Neuron (in vitro differentiated cells): ENCODE results near the gene ECE1.

Experiments
- H2AFZ ChIP-seq: one replicate; pipeline ENCODE4 v1.6.1; 2013; ENCODE audit warnings: low read depth, mild to moderate bottlenecking, inconsistent platforms, low read length, moderate library complexity
- H3K27me3 ChIP-seq: one replicate; pipeline ENCODE4 v1.6.1; 2013; ENCODE audit warnings: low read length; ENCODE audit not compliant: insufficient read depth
- H3K36me3 ChIP-seq: one replicate; pipeline ENCODE4 v1.6.1; 2013; ENCODE audit warnings: low read length; ENCODE audit not compliant: insufficient read depth
- H3K4me1 ChIP-seq: one replicate; pipeline ENCODE4 v1.6.1; 2013; ENCODE audit warnings: low read length; ENCODE audit not compliant: insufficient read depth
- H3K4me3 ChIP-seq: 2 replicates; pipeline ENCODE4 v1.5.1; 2013; ENCODE audit warnings: mild to moderate bottlenecking, low read length, moderate library complexity
- H3K9me3 ChIP-seq: one replicate; pipeline ENCODE4 v1.6.1; 2013; ENCODE audit warnings: low read length

The ECE1 gene

DNA sequence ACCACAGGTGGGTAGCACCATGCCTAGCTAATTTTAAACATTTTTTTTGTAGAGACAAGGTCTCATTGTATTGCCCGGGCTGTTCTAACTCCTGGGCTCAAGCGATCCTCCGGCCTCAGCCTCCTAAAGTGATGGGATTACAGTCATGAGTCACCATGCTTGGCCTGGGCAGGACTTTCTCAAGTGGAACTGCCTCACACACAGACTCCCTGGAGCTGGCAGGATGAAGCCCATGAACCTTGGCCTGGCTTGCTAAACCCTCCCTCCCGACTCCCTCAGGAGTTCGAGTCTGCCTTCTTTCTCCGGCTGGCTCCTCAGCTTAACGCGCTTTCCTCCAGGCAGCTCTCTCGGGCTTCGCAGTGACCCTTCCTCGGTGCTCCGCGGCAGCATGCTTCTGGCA lies 7.7 kb upstream of the ECE1 start:
- H3K27me3 ChIP-seq: no peaks in the 10 kb centered on the region
- H3K4me1 ChIP-seq: peaks cover 6% of the 10 kb centered on the region
- H2AFZ ChIP-seq: no peak overlapping the region
- H3K36me3 ChIP-seq: no peaks in the 10 kb centered on the region
- H3K9me3 ChIP-seq: no peaks in the 10 kb centered on the region
- H3K4me3 ChIP-seq: no peak overlapping the region

DNA sequence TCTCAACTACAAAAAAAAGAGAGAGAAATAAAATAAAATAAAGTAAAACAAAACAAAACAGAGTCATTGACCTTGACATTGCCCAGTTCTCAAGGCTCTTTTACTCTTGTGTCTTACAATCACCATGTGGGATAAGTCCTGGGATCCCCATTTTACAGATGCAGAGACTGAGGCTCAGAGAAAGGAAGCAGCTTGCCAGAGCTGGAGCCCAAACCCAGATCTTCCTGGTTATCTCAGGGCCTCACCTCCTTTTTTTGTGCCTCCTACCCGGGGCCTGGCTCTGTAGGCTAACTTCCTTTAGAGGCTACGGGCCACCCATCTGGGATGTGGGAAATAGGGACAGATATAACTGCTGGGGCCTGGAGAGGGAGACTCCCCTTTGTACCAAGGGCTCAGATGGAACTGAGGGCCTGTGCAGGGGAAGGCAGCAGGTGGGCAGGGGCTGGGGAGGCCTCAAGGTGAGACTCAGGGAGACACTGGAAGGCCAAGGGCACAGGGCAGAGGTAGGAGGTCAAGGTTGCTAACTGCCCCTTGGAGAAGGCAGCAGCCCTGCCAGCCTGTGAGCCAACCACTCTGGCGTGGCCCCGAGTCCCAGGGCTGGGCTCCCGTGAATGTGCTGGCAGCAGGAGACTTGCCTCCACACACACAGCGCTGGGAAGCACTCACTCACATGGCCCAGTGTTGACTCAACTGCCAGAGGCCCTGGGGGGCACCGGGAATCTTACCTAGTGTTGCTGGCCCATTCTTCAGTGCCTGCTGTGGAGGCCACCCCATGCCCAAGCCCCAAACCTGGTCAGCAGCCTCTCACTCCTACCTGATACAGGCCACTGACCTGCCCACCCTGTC lies 6.5 kb upstream of the ECE1 start:
- no peak overlapping the region for H2AFZ ChIP-seq
- no peaks in the 10 kb centered on the region for H3K36me3 ChIP-seq
- H3K4me1 ChIP-seq: peaks cover 6% of the 10 kb centered on the region
- H3K27me3 ChIP-seq: no peaks in the 10 kb centered on the region
- H3K4me3 ChIP-seq: no peak overlapping the region
- no peaks in the 10 kb centered on the region for H3K9me3 ChIP-seq

DNA sequence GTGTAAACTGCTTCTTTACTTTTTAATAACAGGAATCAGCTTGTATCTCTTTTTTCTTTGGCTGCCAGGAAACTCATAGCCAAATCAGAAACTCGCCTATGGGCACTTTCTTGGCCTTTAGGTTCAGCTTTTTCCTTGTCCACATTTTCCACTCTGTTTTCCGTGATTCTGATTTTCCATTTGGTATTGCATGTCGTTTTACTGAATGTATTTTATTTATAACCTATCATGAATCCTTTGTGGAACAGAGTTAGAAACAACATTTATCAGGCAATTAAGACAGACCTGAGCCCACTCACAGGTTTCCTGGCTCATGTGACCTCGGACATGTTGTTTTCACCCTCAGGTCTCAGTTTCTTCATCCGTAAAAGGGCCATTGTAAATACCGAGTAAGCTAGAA lies 5.3 kb upstream of the ECE1 start:
- Histone ChIP-seq H3K27me3 (no peaks in the 10 kb centered on the region), H3K4me3 (no peak overlapping the region), H3K9me3 (no peaks in the 10 kb centered on the region), H2AFZ (no peak overlapping the region), H3K36me3 (no peaks in the 10 kb centered on the region), H3K4me1 (peaks cover 10% of the 10 kb centered on the region)

DNA sequence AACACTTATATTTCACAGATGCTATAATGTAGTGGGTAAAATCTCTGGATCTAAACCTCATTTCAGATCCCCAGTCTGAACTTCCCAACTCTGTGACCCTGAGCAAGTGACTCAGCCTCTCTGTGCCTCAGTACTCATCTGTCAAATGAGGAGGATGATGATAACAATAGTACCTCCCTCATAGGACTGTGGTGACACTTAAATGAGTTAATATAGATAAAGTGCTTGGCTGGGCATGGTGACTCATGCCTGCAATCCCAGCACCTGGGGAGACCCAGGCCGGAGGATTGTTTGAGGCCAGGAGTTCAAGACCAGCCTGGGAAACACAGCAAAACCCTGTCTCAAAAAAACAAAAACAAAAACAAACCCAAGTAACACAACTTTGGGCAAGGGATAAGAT lies 4.7 kb upstream of the ECE1 start:
- no peak overlapping the region for H3K4me3 ChIP-seq
- H3K36me3 ChIP-seq: no peaks in the 10 kb centered on the region
- H3K27me3 ChIP-seq: no peaks in the 10 kb centered on the region

DNA sequence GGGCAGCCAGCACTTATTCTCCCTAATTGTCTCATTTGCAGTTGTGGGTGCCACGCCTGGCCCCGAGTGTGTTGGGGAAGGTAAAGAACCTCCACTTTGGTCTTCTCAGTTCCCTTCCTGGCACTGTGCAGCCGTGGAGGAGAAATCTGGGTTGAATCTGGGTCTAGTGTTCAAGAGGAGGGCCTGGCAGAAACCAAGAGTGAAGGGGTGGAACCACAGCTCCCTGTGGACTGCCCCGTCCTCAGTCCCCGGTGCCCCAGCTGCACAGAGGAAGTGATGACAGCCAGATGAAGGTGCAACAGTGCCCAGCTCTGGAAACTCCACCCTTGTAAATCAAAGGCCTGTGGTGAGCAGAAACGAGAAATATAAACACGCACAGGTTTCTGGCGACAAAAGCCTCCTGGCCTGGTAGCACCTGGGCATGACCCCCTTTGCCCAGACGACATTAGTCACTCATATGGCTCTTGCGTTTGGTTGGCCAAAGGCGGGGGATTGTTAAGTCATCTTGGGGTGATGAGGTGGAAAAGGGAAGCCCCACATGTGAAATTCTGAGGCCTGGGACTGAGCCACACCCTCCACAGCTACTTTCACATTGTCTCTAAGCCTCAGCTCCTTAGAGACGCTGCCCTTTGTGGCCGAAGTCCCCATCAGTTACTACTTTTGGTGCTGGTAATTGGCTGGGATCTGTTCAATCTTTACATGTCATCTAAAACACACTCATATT lies 4.2 kb upstream of the ECE1 start:
- no peaks in the 10 kb centered on the region for H3K27me3 ChIP-seq
- H3K9me3 ChIP-seq: no peaks in the 10 kb centered on the region
- no peaks in the 10 kb centered on the region for H3K36me3 ChIP-seq
- H2AFZ ChIP-seq: no peak overlapping the region
- no peak overlapping the region for H3K4me3 ChIP-seq
- peaks cover 12% of the 10 kb centered on the region for H3K4me1 ChIP-seq

More for the DNA sequence above, 4.7 kb upstream of the ECE1 start:
- H3K9me3 ChIP-seq: no peaks in the 10 kb centered on the region
- H3K4me1 ChIP-seq: peaks cover 12% of the 10 kb centered on the region
- no peak overlapping the region for H2AFZ ChIP-seq

DNA sequence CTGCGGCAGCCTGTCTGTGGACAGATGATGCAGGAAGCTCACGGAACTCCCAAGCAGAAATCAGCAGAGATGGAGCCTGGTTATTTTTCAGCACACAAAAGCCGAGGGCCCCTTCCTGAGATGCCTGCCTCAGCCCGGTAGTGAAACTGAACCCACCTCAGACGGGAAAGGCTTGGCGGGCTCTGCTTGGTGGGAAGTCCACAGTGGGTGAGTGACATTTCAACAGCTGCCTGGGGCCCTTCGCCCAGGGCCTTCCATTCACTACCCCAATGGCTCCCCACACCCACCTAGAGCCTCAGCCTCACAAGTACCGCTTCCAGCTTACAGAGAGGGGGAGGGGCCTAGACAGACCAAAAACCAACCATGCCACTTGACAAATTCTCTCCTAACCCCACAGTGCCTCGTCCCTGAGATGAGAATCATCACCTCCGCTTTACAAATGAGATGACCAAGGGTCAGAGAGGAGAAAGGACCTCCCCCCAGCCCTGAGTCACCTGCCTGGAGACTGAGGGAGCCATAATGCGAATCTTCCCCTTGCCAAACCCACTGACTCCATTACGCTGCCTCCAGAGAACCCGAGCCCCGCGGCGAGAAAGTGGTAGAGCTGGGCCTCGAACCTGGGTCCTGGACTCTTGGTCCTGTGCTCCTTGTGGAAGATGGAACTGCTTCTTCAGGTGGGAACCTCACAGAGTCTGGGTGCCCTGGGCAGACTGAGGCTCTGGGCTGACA lies 3.4 kb upstream of the ECE1 start:
- Histone ChIP-seq H3K4me3 (no peak overlapping the region), H3K9me3 (no peaks in the 10 kb centered on the region), H2AFZ (no peak overlapping the region), H3K27me3 (no peaks in the 10 kb centered on the region), H3K4me1 (peaks cover 12% of the 10 kb centered on the region), H3K36me3 (no peaks in the 10 kb centered on the region)

DNA sequence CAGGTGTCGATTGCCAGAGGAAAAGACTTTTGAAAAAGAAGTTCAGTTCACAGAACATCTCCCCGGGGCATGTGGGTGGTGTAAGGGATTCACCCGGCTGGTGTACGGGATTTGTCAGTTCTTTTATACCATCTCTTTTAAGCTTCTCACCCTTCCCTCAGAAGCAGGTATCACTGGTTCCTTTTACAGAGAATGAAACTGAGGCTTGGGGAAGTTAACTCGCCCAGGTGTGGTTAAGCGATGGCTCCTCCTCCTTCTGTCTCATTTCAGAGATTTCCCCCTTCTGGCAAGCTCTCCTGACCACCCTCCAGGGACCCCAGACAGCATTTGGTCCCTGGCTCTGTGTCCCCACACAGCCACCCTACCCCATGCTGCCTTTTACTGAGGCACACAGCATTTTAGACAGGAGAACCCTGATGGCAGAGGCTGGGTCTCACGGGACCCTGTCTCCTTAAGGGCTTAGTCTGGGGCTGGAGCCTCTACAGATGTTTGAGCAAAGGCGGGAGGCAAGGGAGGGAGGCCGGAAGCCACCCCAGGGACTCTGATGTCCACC lies 2.8 kb upstream of the ECE1 start:
- Histone ChIP-seq H3K27me3 (no peaks in the 10 kb centered on the region), H3K4me3 (no peak overlapping the region), H3K36me3 (no peaks in the 10 kb centered on the region), H3K4me1 (peaks cover 18% of the 10 kb centered on the region), H3K9me3 (no peaks in the 10 kb centered on the region), H2AFZ (no peak overlapping the region)

DNA sequence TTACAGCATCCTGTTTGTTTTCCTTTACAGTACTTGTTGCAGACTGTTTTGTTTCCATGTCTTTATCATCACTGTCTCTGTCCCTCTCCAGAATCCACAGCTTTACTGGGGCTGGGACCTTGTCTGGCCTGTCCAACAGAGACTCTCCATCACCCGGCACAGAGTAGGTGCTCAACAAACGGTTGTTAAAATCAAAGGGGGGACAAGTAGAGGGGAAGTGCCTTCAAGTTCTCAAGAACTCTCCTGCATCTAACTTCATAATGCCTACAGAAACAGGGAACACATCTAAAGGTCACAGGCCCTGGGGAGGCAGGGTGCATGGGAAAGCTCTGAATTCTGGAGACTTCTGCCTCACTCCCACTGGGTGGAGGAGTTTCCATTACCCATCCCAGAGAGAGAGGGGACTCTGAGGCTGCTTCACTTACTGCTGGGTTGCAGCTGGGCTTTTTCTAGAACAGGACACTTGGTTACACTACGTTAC lies 2.3 kb upstream of the ECE1 start:
- H3K4me3 ChIP-seq: no peak overlapping the region
- no peak overlapping the region for H2AFZ ChIP-seq
- H3K4me1 ChIP-seq: peaks cover 20% of the 10 kb centered on the region
- H3K27me3 ChIP-seq: no peaks in the 10 kb centered on the region
- no peaks in the 10 kb centered on the region for H3K36me3 ChIP-seq
- H3K9me3 ChIP-seq: no peaks in the 10 kb centered on the region

DNA sequence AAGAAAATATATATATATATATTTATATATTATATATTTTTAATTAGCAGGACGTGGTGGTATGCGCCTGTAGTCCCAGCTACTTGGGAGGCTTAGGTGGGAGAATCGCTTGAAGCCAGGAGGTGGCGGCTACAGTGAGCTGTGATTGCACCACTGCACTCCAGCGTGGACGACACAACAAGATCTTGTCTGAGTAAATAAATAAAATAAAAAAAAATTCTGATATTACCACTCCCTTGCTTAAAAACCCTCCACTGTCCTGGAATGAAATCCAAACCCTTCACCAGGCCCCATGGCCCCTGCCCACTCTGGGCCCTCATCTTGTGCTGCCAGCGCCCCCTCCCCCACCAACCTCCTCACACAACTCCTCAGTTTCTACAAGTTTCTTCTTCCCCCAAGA lies 1.7 kb upstream of the ECE1 start:
- Histone ChIP-seq H3K9me3 (no peaks in the 10 kb centered on the region), H3K4me3 (no peak overlapping the region), H2AFZ (no peak overlapping the region), H3K36me3 (no peaks in the 10 kb centered on the region), H3K4me1 (peaks cover 20% of the 10 kb centered on the region), H3K27me3 (no peaks in the 10 kb centered on the region)

DNA sequence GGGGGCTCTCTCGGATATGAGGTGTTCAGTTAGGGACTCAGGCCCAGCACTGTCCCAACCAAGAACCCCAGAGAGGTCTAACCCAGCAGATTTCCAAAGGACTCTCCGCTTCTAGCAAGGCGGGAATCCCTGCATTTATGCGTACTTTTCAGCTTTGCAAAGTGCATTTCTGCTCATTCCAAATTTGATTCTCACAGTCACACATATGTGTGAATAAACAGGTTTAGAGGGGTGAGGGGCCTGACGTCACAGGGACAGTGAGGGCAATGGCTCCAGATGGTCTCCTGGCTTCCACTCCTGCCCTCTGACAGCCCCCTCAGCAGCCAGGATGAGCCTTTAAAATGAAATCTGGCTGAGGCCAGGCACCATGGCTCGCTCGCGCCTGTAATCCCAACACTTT lies 921 bp upstream of the ECE1 start:
- H3K36me3 ChIP-seq: no peaks in the 10 kb centered on the region
- H2AFZ ChIP-seq: no peak overlapping the region
- H3K4me1 ChIP-seq: peaks cover 20% of the 10 kb centered on the region
- H3K4me3 ChIP-seq: no peak overlapping the region
- no peaks in the 10 kb centered on the region for H3K27me3 ChIP-seq
- no peaks in the 10 kb centered on the region for H3K9me3 ChIP-seq

DNA sequence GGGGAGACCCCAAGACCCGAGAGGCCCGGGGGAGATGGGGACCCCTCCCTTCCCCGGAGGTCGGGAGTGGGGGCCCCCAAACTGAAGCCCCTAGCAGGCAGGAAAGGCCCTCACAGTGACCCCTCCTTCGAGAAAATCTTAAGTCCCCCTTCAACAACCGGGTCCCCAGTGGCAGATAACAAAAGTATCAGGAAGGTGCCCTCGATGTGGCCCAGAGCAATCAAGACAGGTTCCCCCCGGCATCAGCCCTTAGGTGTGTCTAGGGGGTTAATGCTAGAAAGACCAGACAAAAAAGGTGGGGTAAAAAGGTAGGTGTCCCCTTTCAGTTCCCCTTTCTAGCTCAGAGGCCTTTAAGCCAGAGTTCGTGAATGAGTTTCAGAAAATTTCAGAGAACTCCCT lies 282 bp upstream of the ECE1 start:
- peaks cover 20% of the 10 kb centered on the region for H3K4me1 ChIP-seq

DNA sequence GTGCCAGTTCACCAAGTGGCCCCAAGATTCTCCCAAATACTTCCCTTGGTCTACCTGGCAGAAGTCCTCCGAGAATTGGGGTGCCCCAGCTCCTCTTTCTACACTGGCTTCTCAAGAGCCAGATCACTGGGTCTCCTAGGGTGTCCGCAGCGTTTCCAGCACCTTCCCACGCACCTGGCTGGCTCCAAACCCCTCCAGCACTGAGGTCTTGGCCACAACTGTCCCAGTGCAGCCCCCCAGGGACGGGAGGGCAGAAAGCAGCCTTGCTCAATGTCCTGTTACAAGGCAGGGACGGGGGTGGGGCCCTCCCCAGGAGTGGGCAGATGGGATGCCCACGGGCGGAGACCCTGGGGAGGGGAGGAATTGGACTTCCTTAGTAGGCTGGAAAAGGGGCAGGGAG lies 1.1 kb downstream of the ECE1 start:
- H2AFZ ChIP-seq: no peak overlapping the region
- no peaks in the 10 kb centered on the region for H3K9me3 ChIP-seq
- no peak overlapping the region for H3K4me3 ChIP-seq
- H3K36me3 ChIP-seq: no peaks in the 10 kb centered on the region
- H3K27me3 ChIP-seq: no peaks in the 10 kb centered on the region
- H3K4me1 ChIP-seq: peaks cover 20% of the 10 kb centered on the region

More for the DNA sequence above, 282 bp upstream of the ECE1 start:
- H2AFZ ChIP-seq: no peak overlapping the region
- H3K4me3 ChIP-seq: peak overlapping the region; percentile 45
- no peaks in the 10 kb centered on the region for H3K27me3 ChIP-seq
- H3K9me3 ChIP-seq: no peaks in the 10 kb centered on the region
- no peaks in the 10 kb centered on the region for H3K36me3 ChIP-seq
